DMS 273 treated with DMSO at 0.1 percent for 48 hours (cell line): ENCODE data around the gene XPNPEP3.
"Not testable (repeated sequence)": the region's sequence is repeated elsewhere in the genome, so short reads cannot be mapped to it uniquely, and the experiment has no call there.

Source experiments
- DNase-seq: peaks from one replicate; lab custom pipeline; 2025; lab: John Stamatoyannopoulos, UW

XPNPEP3 gene

DNA sequence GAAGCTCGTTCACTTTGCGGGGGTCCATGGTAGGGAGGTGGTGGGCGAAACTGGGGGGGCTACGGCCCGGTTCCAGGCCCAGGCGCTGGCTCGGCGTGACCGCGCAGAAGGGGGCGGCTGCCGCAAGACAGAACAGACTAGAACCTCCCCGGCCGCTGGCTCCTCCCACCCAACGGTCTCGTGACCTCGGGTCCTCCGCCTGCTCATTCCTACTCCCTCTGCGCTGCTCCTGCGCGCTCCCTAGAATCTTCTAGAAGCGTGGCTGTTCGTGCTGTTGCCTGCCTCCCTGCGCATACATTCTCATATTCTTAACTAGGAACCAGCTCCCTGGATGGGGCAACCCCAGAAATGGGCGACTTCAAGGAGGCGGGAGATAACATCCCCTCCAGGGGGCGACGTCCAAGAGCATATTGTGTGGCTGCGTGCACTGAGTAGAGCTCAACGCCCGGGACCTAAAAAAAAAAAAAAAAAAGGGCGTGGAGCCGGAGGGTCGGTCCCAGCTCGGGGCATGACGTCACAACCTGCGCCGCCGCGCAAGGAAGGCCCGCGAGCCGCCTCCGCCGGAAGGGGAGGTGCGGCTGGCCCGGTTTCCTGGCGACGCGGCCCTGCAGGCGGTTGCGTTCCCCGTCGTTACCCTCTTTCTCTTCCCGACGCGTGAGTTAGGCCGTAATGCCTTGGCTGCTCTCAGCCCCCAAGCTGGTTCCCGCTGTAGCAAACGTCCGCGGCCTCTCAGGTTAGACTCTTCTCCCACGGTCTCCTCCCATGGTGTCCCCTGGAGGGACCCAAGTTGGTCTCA lies at the start of gene XPNPEP3, which contains the start of gene ST13:
XPNPEP3 (plus strand) TSS at position 636 of the 796 bp plus-strand sequence; CDS start at position 670, 34 bp downstream.
ST13 (minus strand) TSS at position 127 of the 796 bp plus-strand sequence; CDS start at position 28, 99 bp downstream.
- peak; percentile 83 for DNase-seq

- DNase-seq: no peak
Measured at GRCh38 chr22:40808018-40808841, 48.7 kb upstream of the XPNPEP3 start.

DNA sequence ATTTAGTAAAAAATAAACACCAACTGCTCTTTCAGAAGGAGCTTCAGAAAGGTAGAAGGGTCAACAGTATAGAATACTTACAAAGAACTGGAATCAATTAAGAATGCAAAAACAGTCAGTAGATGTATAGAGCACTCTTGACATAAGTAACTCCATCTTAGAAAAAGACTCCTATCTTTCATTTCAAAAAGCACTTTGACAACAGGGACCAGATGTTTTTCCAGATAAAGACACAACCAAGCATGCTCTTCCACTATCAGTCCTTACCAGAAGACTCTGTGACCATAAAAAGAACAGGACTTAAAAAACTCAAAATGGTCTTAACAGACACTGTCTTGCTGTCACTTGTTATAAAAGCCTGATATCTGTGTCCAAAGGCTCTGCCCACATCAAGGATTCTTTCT lies 43.0 kb upstream of the XPNPEP3 start:
- DNase-seq: no peak

DNA sequence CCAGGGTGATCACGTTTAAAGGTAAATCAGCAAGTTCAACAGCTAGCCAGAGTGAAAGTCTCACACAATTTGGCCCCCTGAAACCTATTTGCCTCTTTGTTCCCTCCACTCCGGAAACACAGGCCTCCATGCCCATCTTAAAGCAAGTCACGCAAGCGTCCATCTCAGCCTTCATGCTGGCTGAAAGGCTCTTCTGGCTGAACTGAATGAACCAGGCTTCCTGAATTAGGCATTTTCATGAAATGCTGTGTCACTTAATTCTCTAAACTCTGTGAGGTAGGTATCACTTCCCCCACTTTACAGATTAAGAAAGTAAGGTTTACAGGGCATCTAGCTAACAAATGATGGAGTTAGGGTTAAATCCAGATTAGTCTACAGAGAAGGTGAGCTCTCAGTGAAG lies 39.2 kb upstream of the XPNPEP3 start:
- no peak for DNase-seq

GRCh38 chr22:40818192-40818746 lies 38.7 kb upstream of the XPNPEP3 start:
- DNase-seq: no peak

DNA sequence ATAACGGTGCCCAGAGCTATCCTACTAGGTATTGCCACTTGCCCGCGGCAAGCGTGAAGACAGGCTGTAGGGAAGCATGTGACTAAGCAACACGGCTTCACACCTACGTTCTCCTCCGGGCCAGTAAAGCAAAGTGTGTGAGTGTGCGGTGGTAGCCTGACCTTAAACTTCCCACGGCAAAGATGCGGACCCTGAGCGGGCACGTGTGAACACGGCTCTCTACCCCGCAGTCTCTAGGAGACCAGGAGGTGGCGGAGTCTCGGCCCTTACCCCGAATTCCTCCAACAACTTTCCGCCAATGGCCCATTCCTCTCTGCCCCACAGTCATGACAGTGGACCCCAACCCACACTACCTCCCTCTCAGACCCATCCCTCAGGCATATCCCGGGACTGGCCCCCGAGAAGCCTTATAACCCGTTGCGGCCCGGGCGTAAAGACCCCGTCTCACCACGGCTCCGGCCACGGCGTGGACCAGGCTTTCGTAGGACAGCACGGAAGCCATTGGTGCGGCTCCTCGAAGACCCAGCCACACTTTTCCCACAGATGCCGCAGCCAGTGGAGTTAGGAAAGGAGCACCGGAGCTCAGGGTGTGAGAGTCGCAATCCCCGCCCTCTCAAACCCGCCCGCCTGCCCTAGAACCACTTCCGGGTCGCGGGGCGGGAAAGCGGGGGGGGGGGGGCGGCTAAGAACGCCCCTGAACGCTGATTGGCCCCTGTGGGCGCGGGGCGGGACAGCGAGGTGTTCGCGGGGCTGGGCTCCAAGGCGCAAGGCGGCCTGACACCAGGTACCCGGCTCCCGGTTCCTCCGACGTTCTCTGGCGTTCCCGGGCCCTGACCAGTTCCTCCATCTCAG lies 38.0 kb upstream of the XPNPEP3 start, which contains the start of gene SLC25A17:
SLC25A17 (minus strand) TSS at position 600 of the 852 bp plus-strand sequence; CDS start at position 502, 98 bp downstream.
- peak; percentile 57 for DNase-seq

DNA sequence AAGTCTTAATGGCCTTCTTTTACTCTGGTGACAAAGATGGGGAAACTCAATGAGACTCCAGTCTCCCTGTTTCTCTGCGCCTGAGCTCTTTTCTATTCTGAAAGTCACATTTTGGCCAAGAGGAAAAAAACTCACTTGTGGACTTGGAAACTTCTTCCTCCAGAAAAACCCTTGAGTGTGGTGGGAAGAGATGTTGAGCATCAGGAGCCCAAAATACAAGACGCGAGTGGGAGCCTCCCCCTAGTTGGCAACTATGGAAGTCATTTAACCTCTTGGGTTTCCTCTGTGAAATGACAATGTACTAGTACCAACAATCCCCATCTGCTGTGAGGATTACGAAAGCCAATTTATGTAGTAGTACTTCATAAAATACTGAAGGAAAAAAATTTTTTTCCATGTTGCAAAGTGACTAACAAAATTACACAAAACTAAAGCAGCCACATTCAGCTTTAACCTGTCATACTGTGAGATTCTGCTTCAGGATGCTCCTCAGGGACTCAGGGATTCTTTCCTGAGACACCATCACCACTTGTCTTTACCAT lies 37.3 kb upstream of the XPNPEP3 start:
- DNase-seq: peak; percentile 24

GRCh38 chr22:40823426-40823825 lies 33.5 kb upstream of the XPNPEP3 start:
- no peak for DNase-seq

GRCh38 chr22:40826292-40826691 lies 30.7 kb upstream of the XPNPEP3 start:
- not testable (repeated sequence) for DNase-seq

DNA sequence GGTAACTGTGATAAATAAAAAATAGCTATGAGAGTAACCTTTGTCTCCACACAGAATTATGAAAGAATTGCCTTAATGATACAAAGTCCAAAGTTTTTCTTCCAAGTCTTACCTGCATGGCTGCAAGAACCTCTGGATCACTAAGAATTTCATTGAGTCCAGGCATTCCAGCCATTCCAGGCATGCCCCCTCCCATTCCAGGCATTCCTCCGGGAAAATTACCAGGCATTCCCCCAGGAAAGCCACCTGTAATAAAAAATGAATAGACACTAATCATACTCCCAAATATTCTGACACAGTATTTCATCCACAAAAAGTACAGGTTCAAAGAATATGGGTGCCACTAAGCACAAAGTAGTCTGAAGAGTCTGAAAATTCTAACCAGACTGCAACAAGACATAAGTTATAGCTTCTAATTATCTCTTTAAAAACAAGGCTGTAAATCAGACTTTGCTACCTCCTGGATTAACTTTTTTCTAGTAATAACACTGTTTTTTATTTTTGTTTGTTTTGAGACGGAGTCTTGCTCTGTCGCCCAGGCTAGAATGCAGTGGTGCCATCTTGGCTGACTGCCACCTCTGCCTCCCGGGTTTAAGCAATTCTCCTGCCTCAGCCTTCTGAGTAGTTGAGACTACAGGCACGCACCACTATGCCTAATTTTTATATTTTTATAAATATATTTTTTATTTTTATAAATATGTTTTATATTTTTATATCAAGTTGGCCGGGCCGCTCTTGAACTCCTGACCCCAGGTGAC lies 29.8 kb upstream of the XPNPEP3 start:
- DNase-seq: no peak

- no peak for DNase-seq
Measured at GRCh38 chr22:40829131-40829530, 27.8 kb upstream of the XPNPEP3 start.

DNA sequence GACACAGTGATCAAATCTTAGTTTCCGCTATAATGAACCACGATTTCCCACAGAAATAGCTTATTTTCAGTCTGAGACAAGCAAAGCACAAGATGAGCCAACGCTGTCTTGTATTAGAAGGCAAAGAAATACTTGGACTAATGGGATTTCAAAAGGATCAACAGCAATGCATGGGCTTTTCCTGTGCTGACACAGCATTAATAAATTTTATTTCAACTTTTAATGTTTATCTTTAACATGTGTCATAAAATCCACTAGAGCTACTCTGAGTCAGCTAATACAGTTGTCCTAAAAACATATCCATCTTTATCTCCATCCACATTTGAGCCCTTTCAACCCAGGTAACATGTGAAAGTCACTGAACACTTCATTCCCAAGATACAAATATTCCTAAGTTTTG lies 22.3 kb upstream of the XPNPEP3 start:
- DNase-seq: no peak

- no peak for DNase-seq
Measured at GRCh38 chr22:40838486-40838885, 18.5 kb upstream of the XPNPEP3 start.

DNA sequence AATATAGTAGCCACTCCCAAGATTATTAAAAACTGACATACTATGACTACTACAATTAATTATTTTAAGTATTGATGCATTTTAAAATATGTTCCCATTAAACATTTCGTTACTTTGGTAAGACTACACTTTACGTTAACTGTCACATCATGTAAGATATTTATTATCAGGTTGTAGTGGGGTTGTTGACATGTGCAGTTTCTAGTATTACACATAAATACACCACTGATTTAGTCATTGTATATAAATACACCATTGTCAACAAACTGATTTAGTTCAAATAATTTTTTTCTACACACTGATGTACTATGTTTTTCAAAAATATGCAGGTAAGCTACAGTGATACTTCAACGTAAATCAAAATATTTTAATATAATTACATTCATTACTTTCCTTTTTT lies 12.0 kb upstream of the XPNPEP3 start:
- DNase-seq: no peak

DNA sequence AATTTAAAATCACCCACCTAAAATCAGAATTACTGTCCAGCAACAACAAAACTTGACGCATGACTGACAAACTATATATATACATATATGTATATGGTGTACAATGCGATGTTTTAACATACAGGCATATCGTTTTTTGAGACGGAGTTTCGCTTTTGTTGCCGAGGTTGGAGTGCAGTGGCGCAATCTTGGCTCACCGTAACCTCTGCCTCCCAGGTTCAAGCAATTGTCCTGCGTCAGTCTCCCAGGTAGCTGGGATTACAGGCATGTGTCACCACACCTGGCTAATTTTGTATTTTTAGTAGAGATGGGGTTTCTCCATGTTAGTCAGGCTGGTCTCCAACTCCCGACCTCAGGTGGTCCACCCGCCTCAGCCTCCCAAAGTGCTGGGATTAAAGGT lies 11.1 kb upstream of the XPNPEP3 start:
- not testable (repeated sequence) for DNase-seq

- DNase-seq: no peak
Measured at GRCh38 chr22:40853333-40853732, 3.6 kb upstream of the XPNPEP3 start.

GRCh38 chr22:40853961-40854360 lies 3.0 kb upstream of the XPNPEP3 start:
- DNase-seq: no peak

DNA sequence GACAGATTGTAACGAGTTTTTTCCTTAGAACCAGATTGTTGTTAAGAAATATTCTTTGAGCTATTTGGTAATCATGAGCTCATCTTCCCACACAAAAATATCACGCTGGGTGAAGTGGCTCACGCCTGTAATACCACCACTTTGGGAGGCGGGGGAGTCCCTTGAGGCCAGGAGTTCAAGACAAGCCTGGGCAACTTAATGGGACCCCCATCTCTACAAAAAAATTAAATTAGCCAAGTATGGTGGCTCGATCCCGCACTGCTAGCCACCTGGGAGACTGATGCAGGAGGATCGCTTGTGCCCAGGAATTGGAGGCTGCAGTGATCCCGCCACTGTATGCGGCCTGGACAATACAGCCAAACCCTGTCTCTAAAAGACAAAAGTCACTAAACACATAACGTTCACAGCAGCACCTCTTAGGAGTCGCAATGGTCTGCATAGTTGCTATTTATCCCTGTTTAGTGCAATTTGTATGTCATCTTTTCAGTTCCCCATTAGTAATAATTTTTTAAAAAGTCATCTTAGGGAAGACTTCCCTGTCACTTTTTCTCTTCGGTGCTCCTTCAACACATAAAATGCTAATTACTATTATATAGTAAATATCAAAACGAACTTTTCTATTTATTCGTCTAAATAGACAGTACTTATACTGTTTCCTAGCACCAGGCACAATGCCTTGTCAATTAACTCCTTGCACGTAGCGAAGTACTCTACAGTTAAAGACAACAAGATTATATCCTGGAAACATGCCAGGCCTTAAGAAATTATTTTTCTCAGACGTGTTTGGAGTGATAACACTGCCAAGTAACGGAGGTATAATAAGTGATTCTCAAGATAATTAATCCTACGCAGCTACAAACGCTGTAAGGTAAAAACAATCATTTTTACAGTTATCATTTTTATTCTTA lies 1.6 kb upstream of the XPNPEP3 start:
- no peak for DNase-seq

GRCh38 chr22:40855979-40856512 lies 902 bp upstream of the XPNPEP3 start:
- no peak for DNase-seq
